ENCODE measurements around the gene PPM1N. TPM values are rescaled to one million over a fixed set of nuclear protein-coding genes. Genes with fewer than 3 reads are reported as not detected.

The PPM1N gene
- total and polyA plus RNA-seq, 2 of the 13 experiments (the other 11 are each of a cell fraction or from before 2014, with no cell fraction given): 0.31 to 1.8 TPM

GRCh38 chr19:45514376-45515051 is 16.3 kb downstream of the PPM1N start (continued):
- TF ChIP-seq ZNF891 (CRISPR knock-in tag; IDR thresholded peaks at IDR 0.05): no peak
- no peak for TF ChIP-seq ZNF512B (CRISPR knock-in tag; IDR thresholded peaks at IDR 0.05; ENCODE audit: borderline replicate concordance)
- TF ChIP-seq RXRA (CRISPR knock-in tag; IDR thresholded peaks at IDR 0.05): peak; percentile 56; the same call in 1 of the 2 replicates
- TF ChIP-seq ZNF101 (CRISPR knock-in tag; IDR thresholded peaks at IDR 0.05; ENCODE audit: borderline replicate concordance, low read depth): no peak
- no peak for TF ChIP-seq ZBTB38 (CRISPR knock-in tag; IDR thresholded peaks at IDR 0.05)
- TF ChIP-seq MXD1 (CRISPR knock-in tag; IDR thresholded peaks at IDR 0.05): no peak
- 0 out of 2 replicates have a peak, but pooled peaks have one; percentile 63 for TF ChIP-seq PRDM15 (CRISPR knock-in tag; IDR thresholded peaks at IDR 0.05)
- no peak for TF ChIP-seq SP2 (CRISPR knock-in tag; IDR thresholded peaks at IDR 0.05)
- TF ChIP-seq NFRKB (IDR thresholded peaks at IDR 0.05): no peak
- no peak for TF ChIP-seq ZNF280D (CRISPR knock-in tag; IDR thresholded peaks at IDR 0.05)
- 0 out of 2 replicates have a peak, but pooled peaks have one; percentile 50 for TF ChIP-seq MTERF4 (CRISPR knock-in tag; IDR thresholded peaks at IDR 0.05)
- peak; percentile 86 for TF ChIP-seq RCOR2 (CRISPR knock-in tag; IDR thresholded peaks at IDR 0.05)
- no peak for TF ChIP-seq FOSL1 (CRISPR knock-in tag; IDR thresholded peaks at IDR 0.05; ENCODE audit: borderline replicate concordance)
- no peak for TF ChIP-seq TRIM22 (IDR thresholded peaks at IDR 0.05)
- peak; percentile 74; the same call in 1 of the 2 replicates for TF ChIP-seq ZMAT3 (CRISPR knock-in tag; conservative IDR thresholded peaks at IDR 0.05)
- no peak for TF ChIP-seq ZNF17 (CRISPR knock-in tag; IDR thresholded peaks at IDR 0.05)
- TF ChIP-seq SATB2 (CRISPR knock-in tag; IDR thresholded peaks at IDR 0.05): no peak
